K562 (cell line): ENCODE results near the gene QSOX2. TPM values are rescaled to one million over a fixed set of nuclear protein-coding genes. Genes with fewer than 3 reads are reported as not detected.

ENCODE experiments used
- ATAC-seq: fragments of 200-7000 bp; cut with Tn5 transposase; 3 replicates; pipeline ENCODE4 v1.9.1; 2020; ENCODE audit warnings: moderate library complexity
- BruUV-seq: library from RNA; stranded (reverse); fragments of 400-500 nt; replicated peaks from 2 replicates; lab custom pipeline; 2021; lab: Mats Ljungman, UMichigan
- CTCF ChIA-PET: fragments of 300-600 bp; formaldehyde crosslinking; extraction: SDS; loops from one replicate; lab custom pipeline; 2021; ENCODE audit warnings: low intra/inter-chr PET ratio; lab: Yijun Ruan, JAX
- POLR2A ChIA-PET: fragments of 300-600, 350-650 bp; sonication (Branson Sonifier 250); formaldehyde crosslinking; extraction: SDS; loops from one replicate; lab custom pipeline; 2021; ENCODE audit warnings: antibody characterized with exemption, inconsistent platforms; lab: Yijun Ruan, JAX
- DNase-seq, 4 experiments: peaks; one replicate each; pipeline versions ENCODE4 v3.0.0 to v3.0.0-alpha.2; 2011 to 2018; ENCODE audit warnings: low spot score in 3 of 4, mixed read lengths in 3 of 4; ENCODE audit errors: extremely low read depth in 1 of 4
- FAIRE-seq: peaks from 2 replicates; lab custom pipeline; 2011; peaks lifted over from hg19 to GRCh38; lab: Jason Lieb, UNC
- H2AFZ ChIP-seq: 2 replicates; pipeline ENCODE4 v1.6.0; 2011; ENCODE audit warnings: low read depth, low read length, control low read depth, inconsistent platforms
- H3K27ac ChIP-seq: fragments of 200-600 bp; 3 replicates; pipeline ENCODE4 v1.8.0; 2011; ENCODE audit warnings: low read depth, mild to moderate bottlenecking, control low read depth, inconsistent platforms, low read length, moderate library complexity, mixed read lengths; ENCODE audit errors: extremely low read depth
- H3K27me3 ChIP-seq, 2 experiments: fragments of 300-600 bp in 1 of 2; 2 replicates in 1 of 2; 3 replicates in 1 of 2; pipeline versions ENCODE4 v1.6.0 to v1.8.0; 2011; ENCODE audit warnings: inconsistent platforms in 2 of 2, low read length in 2 of 2, mild to moderate bottlenecking in 1 of 2, mixed read lengths in 1 of 2, moderate library complexity in 1 of 2; ENCODE audit not compliant: control insufficient read depth in 2 of 2, insufficient read depth in 2 of 2
- H3K36me3 ChIP-seq: fragments of 300-600 bp; 3 replicates; pipeline ENCODE4 v1.8.0; 2011; ENCODE audit warnings: mild to moderate bottlenecking, low read length, inconsistent platforms; ENCODE audit not compliant: control insufficient read depth, insufficient read depth
- H3K4me1 ChIP-seq, 2 experiments: fragments of 200-600 bp in 1 of 2; replicated peaks in 1 of 2; 2 replicates in 1 of 2; 3 replicates in 1 of 2; pipeline versions ENCODE4 v1.5.1 to v1.8.0; 2011; ENCODE audit warnings: inconsistent platforms in 2 of 2, low read length in 2 of 2, mild to moderate bottlenecking in 1 of 2, mixed read lengths in 1 of 2, moderate library complexity in 1 of 2; ENCODE audit not compliant: control insufficient read depth in 2 of 2, insufficient read depth in 2 of 2
- H3K4me2 ChIP-seq: 2 replicates; pipeline ENCODE4 v1.6.1; 2011; ENCODE audit warnings: low read length, control low read depth, inconsistent platforms, mixed read lengths; ENCODE audit not compliant: insufficient read depth
- H3K4me3 ChIP-seq: fragments of 200-600 bp; sonication (generic), shearing (Covaris generic); 2 replicates; pipeline ENCODE4 v1.5.1; 2016; ENCODE audit warnings: control low read depth, inconsistent platforms
- H3K79me2 ChIP-seq: fragments of 200-600 bp; 3 replicates; pipeline ENCODE4 v1.8.0; 2011; ENCODE audit warnings: low read length, inconsistent platforms; ENCODE audit not compliant: control insufficient read depth, insufficient read depth
- H3K9ac ChIP-seq, 2 experiments: 2 replicates each; pipeline versions ENCODE4 v1.6.0 to v1.6.1; 2011; ENCODE audit warnings: low read depth in 2 of 2, low read length in 2 of 2, control low read depth in 1 of 2, inconsistent platforms in 1 of 2, mild to moderate bottlenecking in 1 of 2, mixed read lengths in 1 of 2; ENCODE audit not compliant: insufficient read depth in 1 of 2
- H3K9me1 ChIP-seq: one replicate; pipeline ENCODE4 v1.6.0; 2011; ENCODE audit warnings: inconsistent platforms, mild to moderate bottlenecking, low read length, moderate library complexity; ENCODE audit not compliant: control insufficient read depth, insufficient read depth
- H3K9me3 ChIP-seq: replicated peaks from 2 replicates; pipeline ENCODE4 v1.5.1; 2011; ENCODE audit warnings: low read depth, low read length, inconsistent platforms; ENCODE audit not compliant: control insufficient read depth, insufficient read depth
- H4K20me1 ChIP-seq: replicated peaks from 2 replicates; pipeline ENCODE4 v1.6.1; 2011; ENCODE audit warnings: low read length, inconsistent platforms, mixed read lengths; ENCODE audit not compliant: control insufficient read depth, insufficient read depth
- ASH1L ChIP-seq: fragments of 450-650 bp; IDR thresholded peaks from 2 replicates; pipeline ENCODE4 v1.6.1; 2018; ENCODE audit warnings: borderline replicate concordance, mild to moderate bottlenecking, low read depth; ENCODE audit not compliant: partially characterized antibody
- ATF7 ChIP-seq: fragments of 450-650 bp; IDR thresholded peaks from 2 replicates; pipeline ENCODE4 v1.7.1; 2014; ENCODE audit warnings: mild to moderate bottlenecking, moderate library complexity
- BMI1 ChIP-seq: fragments of 150-350 bp; IDR thresholded peaks from 2 replicates; pipeline ENCODE4 v1.6.1; 2014; ENCODE audit warnings: low read length
- CHD4 ChIP-seq: fragments of 200-600 bp; sonication (generic); IDR thresholded peaks from 3 replicates; pipeline ENCODE4 v1.6.1; 2012; ENCODE audit warnings: low read depth, mild to moderate bottlenecking, mixed read lengths, low read length, inconsistent platforms; ENCODE audit not compliant: insufficient read depth, insufficient replicate concordance, poor library complexity, severe bottlenecking
- CXXC5 ChIP-seq: fragments of 250-450 bp; sonication (Bioruptor Pico); IDR thresholded peaks from 2 replicates; pipeline ENCODE4 v1.8.0; 2022; ENCODE audit warnings: inconsistent platforms, mild to moderate bottlenecking, moderate library complexity
- E2F1 ChIP-seq: sonication (generic); formaldehyde crosslinking; IDR thresholded peaks from 2 replicates; pipeline ENCODE4 v1.8.1; 2023; ENCODE audit warnings: mild to moderate bottlenecking, missing genetic modification reagents, moderate library complexity
- GATA2 ChIP-seq: sonication (generic); formaldehyde crosslinking; IDR thresholded peaks from 2 replicates; pipeline ENCODE4 v1.4.0; 2020; ENCODE audit warnings: mild to moderate bottlenecking, missing genetic modification reagents
- MYC ChIP-seq, 2 experiments: fragments of 250-450 bp in 1 of 2; sonication (Bioruptor Pico) in 1 of 2; IDR thresholded peaks; 2 replicates each; pipeline versions ENCODE4 v1.5.1 to v1.6.1; 2012 to 2021; ENCODE audit warnings: low read depth in 2 of 2, borderline replicate concordance in 1 of 2, improper control_type of control experiment in 1 of 2, low read length in 1 of 2, mild to moderate bottlenecking in 1 of 2, moderate library complexity in 1 of 2
- RBM15 ChIP-seq: fragments of 200-400 bp; formaldehyde crosslinking; IDR thresholded peaks from 2 replicates; pipeline ENCODE4 v1.6.1; 2018; ENCODE audit warnings: mild to moderate bottlenecking, low read length, moderate library complexity; ENCODE audit not compliant: insufficient read depth
- RCOR1 ChIP-seq, 2 experiments: IDR thresholded peaks; 2 replicates each; pipeline ENCODE4 v1.6.1; 2012; ENCODE audit warnings: low read depth in 2 of 2, low read length in 2 of 2, borderline replicate concordance in 1 of 2, improper control_type of control experiment in 1 of 2
- SMAD4 ChIP-seq: fragments of 250-450 bp; sonication (Bioruptor Pico); conservative IDR thresholded peaks from 2 replicates; pipeline ENCODE4 v1.8.0; 2021; ENCODE audit warnings: inconsistent platforms, mild to moderate bottlenecking, moderate library complexity
- SMARCA5 ChIP-seq: fragments of 450-650 bp; IDR thresholded peaks from 2 replicates; pipeline ENCODE4 v1.6.1; 2016
- SRSF3 ChIP-seq: fragments of 200-400 bp; formaldehyde crosslinking; IDR thresholded peaks from 2 replicates; pipeline ENCODE4 v1.6.1; 2016; ENCODE audit warnings: mild to moderate bottlenecking, low read length, moderate library complexity; ENCODE audit not compliant: insufficient read depth
- ZNF584 ChIP-seq: fragments of 200-800 bp; sonication (Bioruptor generic); IDR thresholded peaks from 2 replicates; pipeline ENCODE4 v1.6.1; 2016; ENCODE audit warnings: low read depth, mild to moderate bottlenecking, missing genetic modification characterization, missing compliant biosample characterization
- WGBS: fragments of 100-300 bp; shearing (Covaris generic); methylation state at CpG from one replicate; pipeline ENCODE4 v1.1.6; 2016; ENCODE audit warnings: low coverage, mixed read lengths; ENCODE audit not compliant: insufficient coverage; ENCODE audit errors: missing lambda C conversion rate; 5-methylcytosine and 5-hydroxymethylcytosine counted together
- in situ Hi-C: fragments of 300-500 bp; cut with MboI; formaldehyde crosslinking; loops from 4 replicates; pipeline ENCODE4 v1.15.0; 2018; ENCODE audit warnings: inconsistent platforms, mixed read lengths
- intact Hi-C: fragments of 100-400 bp; cut with micrococcal nuclease; formaldehyde crosslinking; loops from 2 replicates; pipeline ENCODE4 v1.14.2; 2022
- polyA plus RNA-seq, 8 experiments: library from polyadenylated mRNA; depleted of rRNA in 4 of 8; stranded (reverse) in 5 of 8; unstranded in 3 of 8; fragments of >200 nt; fragmentation: Nextera tagmentation in 2 of 8; fragmentation: Illumina TruSeq in 1 of 8; extraction: Ambion mirVana in 2 of 8; extraction: Trizol in 1 of 8; gene quantifications; 2 replicates each; pipeline versions ENCODE4 v1.2.1 to v1.2.3, GENCODE V29; 2011 to 2014; ENCODE audit warnings: inconsistent platforms in 1 of 8, missing spikeins in 1 of 8
- total RNA-seq, 7 experiments: library from RNA; depleted of rRNA in 6 of 7; stranded (reverse); fragments of >200 nt in 6 of 7; fragmentation: Illumina TruSeq in 2 of 7; extraction: Trizol in 2 of 7; gene quantifications; 2 replicates each; pipeline versions ENCODE4 v1.2.1 to v1.2.3, GENCODE V29; 2011 to 2021; ENCODE audit warnings: low replicate concordance in 1 of 7
- TF ChIP-seq, protein P1 (sequence below), 3 experiments: fragments of 200-800 bp in 1 of 3; sonication (Bioruptor generic) in 1 of 3; sonication (generic) in 1 of 3; formaldehyde crosslinking in 1 of 3; IDR thresholded peaks; 2 replicates each; pipeline versions ENCODE4 v1.6.1 to v1.8.0; 2016 to 2022; ENCODE audit warnings: mild to moderate bottlenecking in 2 of 3, missing compliant biosample characterization in 2 of 3, missing genetic modification characterization in 2 of 3, missing genetic modification reagents in 1 of 3

Gene QSOX2
- total and polyA plus RNA-seq, 9 of the 15 experiments (the other 6 are each of a cell fraction or from before 2014, with no cell fraction given), result 0.51 to 23.7 (median 12.7) TPM

DNA sequence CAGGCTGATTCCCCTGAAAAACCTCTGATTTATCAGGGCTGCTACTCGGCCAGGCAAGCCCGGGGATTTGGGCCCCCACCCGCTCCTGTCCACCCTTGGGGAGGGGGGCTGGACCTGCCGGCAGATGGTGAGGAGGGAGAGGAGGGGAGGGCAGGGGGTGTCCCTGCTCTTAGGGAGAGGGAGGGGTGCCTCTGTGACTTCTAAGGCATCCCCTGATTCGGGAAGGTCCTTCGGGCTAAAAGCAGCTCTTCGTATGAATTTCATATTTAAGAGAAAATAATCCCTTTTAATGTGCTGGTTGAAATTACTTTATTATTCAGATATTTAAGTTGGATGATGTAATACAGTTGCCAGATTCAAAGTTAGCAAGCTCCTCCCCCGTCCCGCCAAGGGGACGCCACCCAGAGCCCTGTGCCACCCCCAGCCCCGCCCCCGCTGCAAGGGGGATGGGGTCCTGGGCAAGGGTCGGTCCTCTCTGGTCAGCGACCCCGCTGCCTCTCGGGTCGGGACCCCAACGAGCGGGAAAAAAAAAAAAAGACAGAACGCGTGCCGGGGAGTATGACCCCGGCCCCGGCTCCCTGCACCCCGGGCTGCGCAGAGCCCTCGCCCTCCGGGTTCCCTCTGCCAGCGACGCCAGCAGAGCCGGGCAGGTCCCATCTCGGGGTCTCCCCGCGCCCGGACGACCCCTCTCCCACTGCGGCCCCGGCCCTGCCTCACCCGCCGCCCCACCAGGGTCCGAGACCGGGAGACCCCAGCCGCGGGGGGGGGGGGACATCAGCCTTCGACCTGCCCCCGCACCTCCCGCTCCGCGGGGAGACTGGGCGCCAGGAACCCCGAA lies 53.1 kb downstream of the QSOX2 start:
- DNase-seq (no peak), ATAC-seq (peak; percentile 35), FAIRE-seq (no peak)
- H3K27ac ChIP-seq, result no peak overlapping the region
- H2AFZ ChIP-seq, result no peak overlapping the region
- no peaks in the 10 kb centered on the region for H3K79me2 ChIP-seq
- H3K9ac ChIP-seq, result peak overlapping the region in 1 of 2 experiments; percentile 30; a peak in 1 of 4 replicates
- H3K4me2 ChIP-seq, result peak overlapping the region; percentile 18; the same call in 1 of the 2 replicates
- intact Hi-C loops (loop anchor here (2.0 kb wide), 1 partner anchor 14 kb away; no protein-coding TSS in a partner anchor), in situ Hi-C loops (no loop called here)
- peak overlapping the region; percentile 36; the same call in 1 of the 2 replicates for H3K4me3 ChIP-seq
- peaks cover 28 to 62% of the 10 kb centered on the region in 2 experiments for H3K4me1 ChIP-seq
- 4% methylated on average over 8 of the region's 51 CpGs for WGBS
- BruUV-seq, result no TSS peak
- H4K20me1 ChIP-seq, result no peaks in the 10 kb centered on the region
- H3K9me1 ChIP-seq, result no peaks in the 10 kb centered on the region
- CTCF ChIA-PET, result no interaction called here
- H3K9me3 ChIP-seq, result no peaks in the 10 kb centered on the region
- H3K36me3 ChIP-seq, result no peaks in the 10 kb centered on the region
- H3K27me3 ChIP-seq, result peaks cover 0 to 28% of the 10 kb centered on the region in 2 experiments; a peak in 3 of 5 replicates
- POLR2A ChIA-PET, result interaction anchor here (1.3 kb wide), 1 partner anchor 14 kb away, joined by 5 read pairs; no protein-coding TSS in a partner anchor
- TF ChIP-seq SMARCA5 (no peak), SRSF3 (peak; percentile 26; the same call in 1 of the 2 replicates), MYC (IDR thresholded peaks at IDR 0.05; ENCODE audit: low read depth, low read length) (0 out of 2 replicates have a peak, but pooled peaks have one; percentile 21), MYC (CRISPR knock-in tag; IDR thresholded peaks at IDR 0.05; ENCODE audit: borderline replicate concordance, low read depth) (no peak), CHD4 (no peak), CXXC5 (CRISPR knock-in tag) (0 out of 2 replicates have a peak, but pooled peaks have one; percentile 11), ZNF584 (CRISPR knock-in tag) (0 out of 2 replicates have a peak, but pooled peaks have one; percentile 34), SMAD4 (CRISPR knock-in tag) (peak; percentile 50), BMI1 (no peak), ASH1L (no peak), RCOR1 (IDR thresholded peaks at IDR 0.05; ENCODE audit: borderline replicate concordance in 1 of 2, low read depth in 2 of 2, low read length in 2 of 2) (peak in 1 of 2 experiments; percentile 28; a peak in 1 of 4 replicates), E2F1 (CRISPR knock-in tag) (no peak), ATF7 (peak; percentile 58), GATA2 (no peak), RBM15 (no peak)
- TF ChIP-seq, protein P1, sequence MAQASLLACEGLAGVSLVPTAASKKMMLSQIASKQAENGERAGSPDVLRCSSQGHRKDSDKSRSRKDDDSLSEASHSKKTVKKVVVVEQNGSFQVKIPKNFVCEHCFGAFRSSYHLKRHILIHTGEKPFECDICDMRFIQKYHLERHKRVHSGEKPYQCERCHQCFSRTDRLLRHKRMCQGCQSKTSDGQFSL (CRISPR knock-in tag; IDR thresholded peaks at IDR 0.05), result peak; percentile 20; the same call in 1 of the 2 replicates
- TF ChIP-seq, protein P1 (tag; IDR thresholded peaks at IDR 0.05), result no peak
